HepG2 (cell line): ENCODE data around the gene FUZ. TPM values are rescaled to one million over a fixed set of nuclear protein-coding genes. Genes with fewer than 3 reads are reported as not detected.

Experiments
- ATF7-NPFF ChIP-seq: sonication (generic); formaldehyde crosslinking; IDR thresholded peaks from 2 replicates; pipeline ENCODE4 v1.8.1; 2023; ENCODE audit warnings: mild to moderate bottlenecking, low read depth, missing genetic modification reagents, moderate library complexity
- BRCA1 ChIP-seq: sonication (generic); formaldehyde crosslinking; IDR thresholded peaks from 2 replicates; pipeline ENCODE4 v1.4.0; 2020; ENCODE audit warnings: missing genetic modification reagents
- FUBP1 ChIP-seq: sonication (generic); formaldehyde crosslinking; IDR thresholded peaks from 2 replicates; pipeline ENCODE4 v1.5.1; 2020; ENCODE audit warnings: missing genetic modification reagents, mild to moderate bottlenecking, borderline replicate concordance
- GTF2F1 ChIP-seq: fragments of 150-350 bp; IDR thresholded peaks from 2 replicates; pipeline ENCODE4 v1.6.1; 2014; ENCODE audit warnings: low read length
- KLF12 ChIP-seq: sonication (generic); formaldehyde crosslinking; IDR thresholded peaks from 2 replicates; pipeline ENCODE4 v1.4.0; 2020; ENCODE audit warnings: missing genetic modification reagents, borderline replicate concordance
- KLF6 ChIP-seq: IDR thresholded peaks from 2 replicates; pipeline ENCODE4 v1.8.0; 2016; ENCODE audit warnings: missing biosample characterization, missing genetic modification reagents
- KMT2B ChIP-seq: IDR thresholded peaks from 2 replicates; pipeline ENCODE4 v1.6.1; 2016; ENCODE audit warnings: missing genetic modification reagents, missing compliant biosample characterization
- NKX3-1 ChIP-seq: sonication (generic); formaldehyde crosslinking; IDR thresholded peaks from 2 replicates; pipeline ENCODE4 v1.5.0; 2020; ENCODE audit warnings: missing genetic modification reagents
- PRPF4 ChIP-seq: fragments of 200-400 bp; formaldehyde crosslinking; IDR thresholded peaks from 2 replicates; pipeline ENCODE4 v1.6.1; 2016; ENCODE audit warnings: low read length, low read depth; ENCODE audit not compliant: poor library complexity, severe bottlenecking
- RFXAP ChIP-seq: sonication (generic); formaldehyde crosslinking; IDR thresholded peaks from 2 replicates; pipeline ENCODE4 v1.4.0; 2020; ENCODE audit warnings: missing genetic modification reagents, borderline replicate concordance
- SALL2 ChIP-seq: sonication (generic); formaldehyde crosslinking; IDR thresholded peaks from 2 replicates; pipeline ENCODE4 v1.8.1; 2023; ENCODE audit warnings: mild to moderate bottlenecking, missing genetic modification reagents, inconsistent platforms
- SKI ChIP-seq: fragments of 450-650 bp; IDR thresholded peaks from one replicate; pipeline ENCODE4 v1.6.1; 2018; ENCODE audit warnings: mild to moderate bottlenecking; ENCODE audit not compliant: partially characterized antibody
- ZBTB8A ChIP-seq: sonication (generic); formaldehyde crosslinking; IDR thresholded peaks from 2 replicates; pipeline ENCODE4 v1.4.0; 2020; ENCODE audit warnings: mild to moderate bottlenecking, low read depth, missing genetic modification reagents, borderline replicate concordance
- ZFP90 ChIP-seq: sonication (generic); formaldehyde crosslinking; IDR thresholded peaks from 2 replicates; pipeline ENCODE4 v1.8.0; 2022; ENCODE audit warnings: missing genetic modification reagents, mild to moderate bottlenecking, inconsistent platforms, borderline replicate concordance
- ZIK1 ChIP-seq: sonication (generic); formaldehyde crosslinking; IDR thresholded peaks from 2 replicates; pipeline ENCODE4 v1.5.0; 2020; ENCODE audit warnings: mild to moderate bottlenecking, low read depth, missing genetic modification reagents, borderline replicate concordance
- ZNF407 ChIP-seq: sonication (generic); formaldehyde crosslinking; IDR thresholded peaks from one replicate; pipeline ENCODE4 v1.5.1; 2020; ENCODE audit warnings: mild to moderate bottlenecking, missing genetic modification reagents; ENCODE audit errors: not compliant biosample characterization
- ZNF704 ChIP-seq: sonication (generic); formaldehyde crosslinking; IDR thresholded peaks from 2 replicates; pipeline ENCODE4 v1.8.1; 2023; ENCODE audit warnings: mild to moderate bottlenecking, inconsistent platforms, moderate library complexity, missing genetic modification reagents, borderline replicate concordance
- ZNF777 ChIP-seq: sonication (generic); formaldehyde crosslinking; IDR thresholded peaks from 2 replicates; pipeline ENCODE4 v1.4.0; 2020; ENCODE audit warnings: missing genetic modification reagents
- polyA plus RNA-seq, 8 experiments: library from polyadenylated mRNA; depleted of rRNA in 3 of 8; stranded (reverse) in 7 of 8; unstranded in 1 of 8; fragments of >200 nt; fragmentation: Illumina TruSeq in 4 of 8; extraction: Trizol in 4 of 8; gene quantifications; 2 replicates each; pipeline versions ENCODE4 v1.2.1 to v1.2.3, GENCODE V29; 2011 to 2016; ENCODE audit warnings: low read depth in 4 of 8, missing spikeins in 1 of 8, mixed read lengths in 1 of 8; ENCODE audit not compliant: insufficient read depth in 1 of 8
- total RNA-seq, 5 experiments: library from RNA; depleted of rRNA; stranded (reverse); fragments of >200 nt; fragmentation: Illumina TruSeq; extraction: Trizol; gene quantifications; 2 replicates each; pipeline ENCODE4 v1.2.3, GENCODE V29; 2016; ENCODE audit warnings: low read depth in 1 of 5

The FUZ gene
- total and polyA plus RNA-seq, 2 of the 13 experiments (the other 11 are each of a cell fraction or from before 2014, with no cell fraction given) = 0.08 TPM; not detected in 1

- no peak for TF ChIP-seq ZNF407 (CRISPR knock-in tag)
- 0 out of 2 replicates have a peak, but pooled peaks have one; percentile 13 for TF ChIP-seq ATF7-NPFF (CRISPR knock-in tag)
- peak; percentile 58; the same call in 1 of the 2 replicates for TF ChIP-seq ZIK1 (CRISPR knock-in tag)
- no peak for TF ChIP-seq BRCA1 (CRISPR knock-in tag)
- TF ChIP-seq FUBP1 (CRISPR knock-in tag) = 0 out of 2 replicates have a peak, but pooled peaks have one; percentile 66
- peak; percentile 67; the same call in 1 of the 2 replicates for TF ChIP-seq RFXAP
- peak; percentile 65; the same call in 1 of the 2 replicates for TF ChIP-seq SALL2 (CRISPR knock-in tag)
- TF ChIP-seq ZNF777 (CRISPR knock-in tag) = peak; percentile 80
- no peak for TF ChIP-seq ZBTB8A (CRISPR knock-in tag)
- TF ChIP-seq PRPF4 = no peak
- TF ChIP-seq GTF2F1 = no peak
- TF ChIP-seq KLF6 (CRISPR knock-in tag) = peak; percentile 61; the same call in 1 of the 2 replicates
- TF ChIP-seq KMT2B (CRISPR knock-in tag) = peak; percentile 79
- no peak for TF ChIP-seq NKX3-1 (CRISPR knock-in tag)
- TF ChIP-seq ZNF704 (CRISPR knock-in tag) = peak; percentile 74; the same call in 1 of the 2 replicates
- TF ChIP-seq SKI = peak; percentile 7
- 0 out of 2 replicates have a peak, but pooled peaks have one; percentile 24 for TF ChIP-seq KLF12 (CRISPR knock-in tag)
- TF ChIP-seq ZFP90 (CRISPR knock-in tag) = peak; percentile 63; the same call in 1 of the 2 replicates
Measured at GRCh38 chr19:49817964-49818648, 5.0 kb upstream of the FUZ start, which contains the start of gene MED25 (continued).
